VCaP (cell line): Measurements from ENCODE around the gene ANKRD23.

Experiments
- H3K27ac ChIP-seq: fragments of 450-650 bp; 2 replicates; pipeline ENCODE4 v1.5.1; 2017
- CTCF ChIP-seq: fragments of 450-650 bp; conservative IDR thresholded peaks from 2 replicates; pipeline ENCODE4 v1.5.1; 2017; ENCODE audit warnings: mild to moderate bottlenecking, moderate library complexity

The ANKRD23 gene

GRCh38 chr2:96837575-96837974 lies 6.2 kb downstream of the ANKRD23 start:
- H3K27ac ChIP-seq = no peak overlapping the region
- TF ChIP-seq CTCF = no peak

- TF ChIP-seq CTCF = no peak
- no peak overlapping the region for H3K27ac ChIP-seq
Observed at GRCh38 chr2:96835830-96836229, 8.0 kb downstream of the ANKRD23 start.

- no peak overlapping the region for H3K27ac ChIP-seq
- no peak for TF ChIP-seq CTCF
Observed at GRCh38 chr2:96832754-96833507, 10.9 kb downstream of the ANKRD23 start.

- H3K27ac ChIP-seq = no peak overlapping the region
- no peak for TF ChIP-seq CTCF
Observed at GRCh38 chr2:96832408-96832753, 11.4 kb downstream of the ANKRD23 start.

- no peak overlapping the region for H3K27ac ChIP-seq
- TF ChIP-seq CTCF = no peak
Observed at GRCh38 chr2:96831679-96832078, 12.1 kb downstream of the ANKRD23 start.

GRCh38 chr2:96830044-96830562 lies 13.7 kb downstream of the ANKRD23 start:
- no peak overlapping the region for H3K27ac ChIP-seq
- TF ChIP-seq CTCF = no peak

- no peak for TF ChIP-seq CTCF
- H3K27ac ChIP-seq = no peak overlapping the region
Observed at GRCh38 chr2:96828874-96829273, 14.9 kb downstream of the ANKRD23 start.
